Measurements from ENCODE around the gene SPDYA.

- TF ChIP-seq POLR2A (IDR thresholded peaks at IDR 0.05) (no peak), CTCF (IDR thresholded peaks at IDR 0.05) (no peak)
These were observed 82.9 kb downstream of the SPDYA start for GRCh38 chr2:28893488-28893887.
